CD4-positive, CD25-positive, alpha-beta regulatory T cell (primary cell): ENCODE results near the gene SCLY. TPM values are rescaled to one million over a fixed set of nuclear protein-coding genes. Genes with fewer than 3 reads are reported as not detected.
A peak's percentile ranks its signal among the peaks of the same experiment; 100 is the strongest.

ENCODE experiments used
- ATAC-seq, 2 donors: fragments of 150-1000 bp; cut with Tn5 transposase; one replicate each; pipeline ENCODE4 v1.10.0; 2021; ENCODE audit warnings: low read depth in 2 of 2, moderate number of reproducible peaks in 2 of 2, moderate library complexity in 1 of 2
- DNase-seq, 3 donors: peaks; one replicate each; pipeline versions ENCODE4 v3.0.0 to v3.0.0-alpha.2; 2012 to 2022; ENCODE audit warnings: mixed read lengths in 1 of 3
- H3K27ac ChIP-seq: one replicate; pipeline ENCODE4 v1.7.0; 2013; ENCODE audit warnings: mild to moderate bottlenecking, low read length; ENCODE audit not compliant: insufficient read depth, poor library complexity, severe bottlenecking
- H3K27me3 ChIP-seq: one replicate; pipeline ENCODE4 v1.7.0; 2013; ENCODE audit warnings: low read length; ENCODE audit not compliant: control insufficient read depth, insufficient read depth
- H3K36me3 ChIP-seq: one replicate; pipeline ENCODE4 v1.7.0; 2013; ENCODE audit warnings: mild to moderate bottlenecking, low read length, moderate library complexity; ENCODE audit not compliant: control insufficient read depth, insufficient read depth
- H3K4me1 ChIP-seq: 2 replicates; pipeline ENCODE4 v1.7.0; 2013; ENCODE audit warnings: mild to moderate bottlenecking, low read length; ENCODE audit not compliant: insufficient read depth, control insufficient read depth, poor library complexity, severe bottlenecking
- H3K4me3 ChIP-seq: one replicate; pipeline ENCODE4 v1.7.0; 2013; ENCODE audit warnings: low read depth, mild to moderate bottlenecking, low read length, moderate library complexity
- H3K9me3 ChIP-seq, 2 experiments: 1 replicate in 1 of 2; 2 replicates in 1 of 2; pipeline ENCODE4 v1.7.0; 2013; ENCODE audit warnings: low read length in 2 of 2, mild to moderate bottlenecking in 1 of 2, moderate library complexity in 1 of 2; ENCODE audit not compliant: control insufficient read depth in 2 of 2
- H3K27ac Mint-ChIP-seq, 3 donors: one replicate each; pipeline ENCODE4 v1.8.0; 2020 to 2022; ENCODE audit warnings: mild to moderate bottlenecking in 3 of 3, mixed read lengths in 3 of 3, moderate library complexity in 2 of 3
- H3K27me3 Mint-ChIP-seq: one replicate; pipeline ENCODE4 v1.8.0; 2022; ENCODE audit warnings: mild to moderate bottlenecking, mixed read lengths
- H3K36me3 Mint-ChIP-seq: one replicate; pipeline ENCODE4 v1.8.0; 2020; ENCODE audit warnings: mixed read lengths
- H3K4me1 Mint-ChIP-seq, 4 donors: one replicate each; pipeline ENCODE4 v1.8.0; 2020 to 2022; ENCODE audit warnings: mixed read lengths in 4 of 4, mild to moderate bottlenecking in 1 of 4
- H3K4me3 Mint-ChIP-seq, 4 donors: one replicate each; pipeline ENCODE4 v1.8.0; 2020 to 2022; ENCODE audit warnings: mild to moderate bottlenecking in 4 of 4, mixed read lengths in 4 of 4, moderate library complexity in 3 of 4
- H3K9me3 Mint-ChIP-seq, 7 donors: one replicate each; pipeline ENCODE4 v1.8.0; 2020 to 2022; ENCODE audit warnings: mixed read lengths in 7 of 7, mild to moderate bottlenecking in 3 of 7, moderate library complexity in 2 of 7
- polyA plus RNA-seq, 4 donors: library from polyadenylated mRNA; unstranded; fragments of 300-500 nt; fragmentation: Illumina TruSeq; gene quantifications; one replicate each; pipeline ENCODE4 v1.2.3, GENCODE V29; 2021
- total RNA-seq: library from RNA; stranded (reverse); gene quantifications from one replicate; pipeline ENCODE4 v1.2.3, GENCODE V29; 2022

The SCLY gene
- total and polyA plus RNA-seq, 5 donors from 2014 or later: 10.3 to 17.8 (median 15.6) TPM

- Histone ChIP-seq H3K27ac (no peak overlapping the region), H3K27me3 (no peaks in the 10 kb centered on the region), H3K4me1 (no peaks in the 10 kb centered on the region), H3K4me3 (no peak overlapping the region), H3K36me3 (no peaks in the 10 kb centered on the region), H3K9me3 (no peaks in the 10 kb centered on the region)
- Mint-ChIP-seq H3K36me3 (no peaks in the 10 kb centered on the region), H3K4me1 (no peaks in the 10 kb centered on the region), H3K27ac (no peak overlapping the region), H3K9me3 (no peaks in the 10 kb centered on the region), H3K4me3 (no peak overlapping the region), H3K27me3 (no peaks in the 10 kb centered on the region)
- DNase-seq (no peak), ATAC-seq (no peak)
Observed at GRCh38 chr2:238124488-238125126, 63.8 kb downstream of the SCLY start.

GRCh38 chr2:238125127-238125885 is 64.5 kb downstream of the SCLY start:
- H3K36me3 Mint-ChIP-seq: no peaks in the 10 kb centered on the region
- Histone ChIP-seq H3K36me3 (no peaks in the 10 kb centered on the region), H3K27ac (no peak overlapping the region), H3K9me3 (no peaks in the 10 kb centered on the region), H3K4me3 (no peak overlapping the region), H3K4me1 (no peaks in the 10 kb centered on the region), H3K27me3 (no peaks in the 10 kb centered on the region)
- no peaks in the 10 kb centered on the region for H3K4me1 Mint-ChIP-seq
- DNase-seq: no peak
- no peak overlapping the region for H3K27ac Mint-ChIP-seq
- H3K27me3 Mint-ChIP-seq: no peaks in the 10 kb centered on the region
- no peak overlapping the region for H3K4me3 Mint-ChIP-seq
- H3K9me3 Mint-ChIP-seq: no peaks in the 10 kb centered on the region
- no peak for ATAC-seq

- ATAC-seq (no peak), DNase-seq (no peak)
- Mint-ChIP-seq H3K4me3 (no peak overlapping the region), H3K27ac (no peak overlapping the region), H3K4me1 (no peaks in the 10 kb centered on the region), H3K27me3 (no peaks in the 10 kb centered on the region), H3K36me3 (no peaks in the 10 kb centered on the region), H3K9me3 (no peaks in the 10 kb centered on the region)
- H3K36me3 ChIP-seq: no peaks in the 10 kb centered on the region
- no peak overlapping the region for H3K27ac ChIP-seq
- H3K9me3 ChIP-seq: no peaks in the 10 kb centered on the region
- H3K4me3 ChIP-seq: no peak overlapping the region
- H3K4me1 ChIP-seq: no peaks in the 10 kb centered on the region
- no peaks in the 10 kb centered on the region for H3K27me3 ChIP-seq
Observed at GRCh38 chr2:238126338-238126737, 65.5 kb downstream of the SCLY start.

GRCh38 chr2:238126775-238127164 is 66.0 kb downstream of the SCLY start:
- no peaks in the 10 kb centered on the region for H3K9me3 ChIP-seq
- H3K4me3 Mint-ChIP-seq: no peak overlapping the region
- H3K27me3 ChIP-seq: no peaks in the 10 kb centered on the region
- DNase-seq (no peak), ATAC-seq (no peak)
- no peaks in the 10 kb centered on the region for H3K36me3 ChIP-seq
- H3K27me3 Mint-ChIP-seq: no peaks in the 10 kb centered on the region
- H3K4me1 Mint-ChIP-seq: no peaks in the 10 kb centered on the region
- H3K36me3 Mint-ChIP-seq: no peaks in the 10 kb centered on the region
- H3K27ac Mint-ChIP-seq: no peak overlapping the region
- no peak overlapping the region for H3K27ac ChIP-seq
- H3K9me3 Mint-ChIP-seq: no peaks in the 10 kb centered on the region
- no peak overlapping the region for H3K4me3 ChIP-seq
- no peaks in the 10 kb centered on the region for H3K4me1 ChIP-seq

GRCh38 chr2:238127165-238128060 is 66.6 kb downstream of the SCLY start:
- Mint-ChIP-seq H3K27ac (peak overlapping the region in 1 of 3 donors; percentile 32), H3K4me1 (no peaks in the 10 kb centered on the region), H3K9me3 (no peaks in the 10 kb centered on the region), H3K27me3 (no peaks in the 10 kb centered on the region), H3K36me3 (no peaks in the 10 kb centered on the region), H3K4me3 (no peak overlapping the region)
- H3K27ac ChIP-seq: no peak overlapping the region
- H3K27me3 ChIP-seq: no peaks in the 10 kb centered on the region
- H3K4me1 ChIP-seq: no peaks in the 10 kb centered on the region
- H3K36me3 ChIP-seq: no peaks in the 10 kb centered on the region
- no peak for DNase-seq
- no peak overlapping the region for H3K4me3 ChIP-seq
- H3K9me3 ChIP-seq: no peaks in the 10 kb centered on the region
- no peak for ATAC-seq

- no peaks in the 10 kb centered on the region for H3K9me3 Mint-ChIP-seq
- Histone ChIP-seq H3K36me3 (no peaks in the 10 kb centered on the region), H3K4me3 (no peak overlapping the region), H3K27ac (no peak overlapping the region), H3K9me3 (no peaks in the 10 kb centered on the region), H3K4me1 (no peaks in the 10 kb centered on the region), H3K27me3 (no peaks in the 10 kb centered on the region)
- ATAC-seq (no peak), DNase-seq (no peak)
- H3K4me1 Mint-ChIP-seq: no peaks in the 10 kb centered on the region
- H3K4me3 Mint-ChIP-seq: no peak overlapping the region
- H3K36me3 Mint-ChIP-seq: no peaks in the 10 kb centered on the region
- no peak overlapping the region for H3K27ac Mint-ChIP-seq
- no peaks in the 10 kb centered on the region for H3K27me3 Mint-ChIP-seq
Observed at GRCh38 chr2:238128061-238128440, 67.2 kb downstream of the SCLY start.

GRCh38 chr2:238128534-238129001 is 67.8 kb downstream of the SCLY start:
- Mint-ChIP-seq H3K9me3 (no peaks in the 10 kb centered on the region), H3K27me3 (no peaks in the 10 kb centered on the region), H3K4me1 (no peaks in the 10 kb centered on the region)

More at GRCh38 chr2:238128534-238129001, 67.8 kb downstream of the SCLY start:
- no peak overlapping the region for H3K27ac Mint-ChIP-seq
- Histone ChIP-seq H3K27ac (no peak overlapping the region), H3K4me3 (no peak overlapping the region), H3K4me1 (no peaks in the 10 kb centered on the region), H3K9me3 (no peaks in the 10 kb centered on the region), H3K27me3 (no peaks in the 10 kb centered on the region), H3K36me3 (no peaks in the 10 kb centered on the region)
- DNase-seq (no peak), ATAC-seq (no peak)
- no peak overlapping the region for H3K4me3 Mint-ChIP-seq
- no peaks in the 10 kb centered on the region for H3K36me3 Mint-ChIP-seq
